GM23338 (cell line): ENCODE measurements around the gene SCGB3A2.

Experiments
- JUNB ChIP-seq: IDR thresholded peaks from one replicate; pipeline ENCODE4 v1.6.1; 2016; ENCODE audit warnings: antibody characterized with exemption; ENCODE audit not compliant: unreplicated experiment
- POLR2AphosphoS5 ChIP-seq: IDR thresholded peaks from 2 replicates; pipeline ENCODE4 v1.6.1; 2016; ENCODE audit warnings: antibody characterized with exemption, low read depth
- TF ChIP-seq, protein P1 (sequence below), 2 experiments: fragments of 200-600 bp in 1 of 2; sonication (generic) in 1 of 2; conservative IDR thresholded peaks; 2 replicates each; pipeline versions ENCODE4 v1.5.1 to v1.6.1; 2016 to 2017; ENCODE audit warnings: antibody characterized with exemption in 2 of 2, low read depth in 2 of 2, mild to moderate bottlenecking in 2 of 2, moderate library complexity in 1 of 2
- TF ChIP-seq, protein P2 (sequence below): IDR thresholded peaks from 2 replicates; pipeline ENCODE4 v1.6.1; 2016; ENCODE audit warnings: antibody characterized with exemption

DNA sequence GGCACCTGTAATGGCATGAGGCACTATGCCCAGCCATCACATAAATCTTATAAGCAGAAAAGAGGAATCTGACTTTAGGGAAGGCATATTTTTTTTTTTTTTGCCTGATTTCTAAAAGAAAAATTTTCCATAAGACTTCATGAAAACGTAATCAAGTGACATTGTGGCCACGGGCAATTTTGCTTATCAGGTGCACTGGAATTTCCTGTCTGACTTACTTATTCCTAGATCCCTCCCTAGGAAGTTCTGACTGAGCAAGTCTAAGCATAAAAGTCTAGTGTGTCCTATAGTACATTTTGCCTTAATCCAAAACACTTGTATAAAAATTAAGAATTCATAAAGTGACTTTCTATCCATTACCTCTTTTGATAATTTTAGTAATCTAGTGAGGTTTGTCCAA lies 15.3 kb downstream of the SCGB3A2 start:
- TF ChIP-seq, protein P1, sequence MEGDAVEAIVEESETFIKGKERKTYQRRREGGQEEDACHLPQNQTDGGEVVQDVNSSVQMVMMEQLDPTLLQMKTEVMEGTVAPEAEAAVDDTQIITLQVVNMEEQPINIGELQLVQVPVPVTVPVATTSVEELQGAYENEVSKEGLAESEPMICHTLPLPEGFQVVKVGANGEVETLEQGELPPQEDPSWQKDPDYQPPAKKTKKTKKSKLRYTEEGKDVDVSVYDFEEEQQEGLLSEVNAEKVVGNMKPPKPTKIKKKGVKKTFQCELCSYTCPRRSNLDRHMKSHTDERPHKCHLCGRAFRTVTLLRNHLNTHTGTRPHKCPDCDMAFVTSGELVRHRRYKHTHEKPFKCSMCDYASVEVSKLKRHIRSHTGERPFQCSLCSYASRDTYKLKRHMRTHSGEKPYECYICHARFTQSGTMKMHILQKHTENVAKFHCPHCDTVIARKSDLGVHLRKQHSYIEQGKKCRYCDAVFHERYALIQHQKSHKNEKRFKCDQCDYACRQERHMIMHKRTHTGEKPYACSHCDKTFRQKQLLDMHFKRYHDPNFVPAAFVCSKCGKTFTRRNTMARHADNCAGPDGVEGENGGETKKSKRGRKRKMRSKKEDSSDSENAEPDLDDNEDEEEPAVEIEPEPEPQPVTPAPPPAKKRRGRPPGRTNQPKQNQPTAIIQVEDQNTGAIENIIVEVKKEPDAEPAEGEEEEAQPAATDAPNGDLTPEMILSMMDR (conservative IDR thresholded peaks at IDR 0.05; ENCODE audit: low read depth in 2 of 2): no peak
- TF ChIP-seq, protein P2, sequence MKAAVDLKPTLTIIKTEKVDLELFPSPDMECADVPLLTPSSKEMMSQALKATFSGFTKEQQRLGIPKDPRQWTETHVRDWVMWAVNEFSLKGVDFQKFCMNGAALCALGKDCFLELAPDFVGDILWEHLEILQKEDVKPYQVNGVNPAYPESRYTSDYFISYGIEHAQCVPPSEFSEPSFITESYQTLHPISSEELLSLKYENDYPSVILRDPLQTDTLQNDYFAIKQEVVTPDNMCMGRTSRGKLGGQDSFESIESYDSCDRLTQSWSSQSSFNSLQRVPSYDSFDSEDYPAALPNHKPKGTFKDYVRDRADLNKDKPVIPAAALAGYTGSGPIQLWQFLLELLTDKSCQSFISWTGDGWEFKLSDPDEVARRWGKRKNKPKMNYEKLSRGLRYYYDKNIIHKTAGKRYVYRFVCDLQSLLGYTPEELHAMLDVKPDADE: no peak
- TF ChIP-seq POLR2AphosphoS5: no peak
- TF ChIP-seq JUNB: no peak
